K562 (cell line): ENCODE results near the gene CEP85L. TPM values are rescaled to one million over a fixed set of nuclear protein-coding genes. Genes with fewer than 3 reads are reported as not detected.
A peak's percentile ranks its signal among the peaks of the same experiment; 100 is the strongest.

Experiments
- ATAC-seq: fragments of 200-7000 bp; cut with Tn5 transposase; 3 replicates; pipeline ENCODE4 v1.9.1; 2020; ENCODE audit warnings: moderate library complexity
- Bru-seq: library from RNA; stranded (reverse); fragments of 400-500 nt; gene quantifications from one replicate; lab custom pipeline; 2021; lab: Mats Ljungman, UMichigan
- BruChase-seq, 2 experiments: library from RNA; stranded (reverse); fragments of 400-500 nt; gene quantifications; one replicate each; lab custom pipeline; 2021; lab: Mats Ljungman, UMichigan
- BruUV-seq: library from RNA; stranded (reverse); fragments of 400-500 nt; replicated peaks from 2 replicates; lab custom pipeline; 2021; lab: Mats Ljungman, UMichigan
- CTCF ChIA-PET: fragments of 300-600 bp; formaldehyde crosslinking; extraction: SDS; loops from one replicate; lab custom pipeline; 2021; ENCODE audit warnings: low intra/inter-chr PET ratio; lab: Yijun Ruan, JAX
- POLR2A ChIA-PET: fragments of 300-600, 350-650 bp; sonication (Branson Sonifier 250); formaldehyde crosslinking; extraction: SDS; loops from one replicate; lab custom pipeline; 2021; ENCODE audit warnings: antibody characterized with exemption, inconsistent platforms; lab: Yijun Ruan, JAX
- DNase-seq, 4 experiments: peaks; one replicate each; pipeline versions ENCODE4 v3.0.0 to v3.0.0-alpha.2; 2011 to 2018; ENCODE audit warnings: low spot score in 3 of 4, mixed read lengths in 3 of 4; ENCODE audit errors: extremely low read depth in 1 of 4
- FAIRE-seq: peaks from 2 replicates; lab custom pipeline; 2011; peaks lifted over from hg19 to GRCh38; lab: Jason Lieb, UNC
- H2AFZ ChIP-seq: 2 replicates; pipeline ENCODE4 v1.6.0; 2011; ENCODE audit warnings: low read depth, low read length, control low read depth, inconsistent platforms
- H3K27ac ChIP-seq: fragments of 200-600 bp; 3 replicates; pipeline ENCODE4 v1.8.0; 2011; ENCODE audit warnings: low read depth, mild to moderate bottlenecking, control low read depth, inconsistent platforms, low read length, moderate library complexity, mixed read lengths; ENCODE audit errors: extremely low read depth
- H3K27me3 ChIP-seq, 2 experiments: fragments of 300-600 bp in 1 of 2; 2 replicates in 1 of 2; 3 replicates in 1 of 2; pipeline versions ENCODE4 v1.6.0 to v1.8.0; 2011; ENCODE audit warnings: inconsistent platforms in 2 of 2, low read length in 2 of 2, mild to moderate bottlenecking in 1 of 2, mixed read lengths in 1 of 2, moderate library complexity in 1 of 2; ENCODE audit not compliant: control insufficient read depth in 2 of 2, insufficient read depth in 2 of 2
- H3K36me3 ChIP-seq: fragments of 300-600 bp; 3 replicates; pipeline ENCODE4 v1.8.0; 2011; ENCODE audit warnings: mild to moderate bottlenecking, low read length, inconsistent platforms; ENCODE audit not compliant: control insufficient read depth, insufficient read depth
- H3K4me1 ChIP-seq, 2 experiments: fragments of 200-600 bp in 1 of 2; replicated peaks in 1 of 2; 2 replicates in 1 of 2; 3 replicates in 1 of 2; pipeline versions ENCODE4 v1.5.1 to v1.8.0; 2011; ENCODE audit warnings: inconsistent platforms in 2 of 2, low read length in 2 of 2, mild to moderate bottlenecking in 1 of 2, mixed read lengths in 1 of 2, moderate library complexity in 1 of 2; ENCODE audit not compliant: control insufficient read depth in 2 of 2, insufficient read depth in 2 of 2
- H3K4me2 ChIP-seq: 2 replicates; pipeline ENCODE4 v1.6.1; 2011; ENCODE audit warnings: low read length, control low read depth, inconsistent platforms, mixed read lengths; ENCODE audit not compliant: insufficient read depth
- H3K4me3 ChIP-seq: fragments of 200-600 bp; sonication (generic), shearing (Covaris generic); 2 replicates; pipeline ENCODE4 v1.5.1; 2016; ENCODE audit warnings: control low read depth, inconsistent platforms
- H3K79me2 ChIP-seq: fragments of 200-600 bp; 3 replicates; pipeline ENCODE4 v1.8.0; 2011; ENCODE audit warnings: low read length, inconsistent platforms; ENCODE audit not compliant: control insufficient read depth, insufficient read depth
- H3K9ac ChIP-seq, 2 experiments: 2 replicates each; pipeline versions ENCODE4 v1.6.0 to v1.6.1; 2011; ENCODE audit warnings: low read depth in 2 of 2, low read length in 2 of 2, control low read depth in 1 of 2, inconsistent platforms in 1 of 2, mild to moderate bottlenecking in 1 of 2, mixed read lengths in 1 of 2; ENCODE audit not compliant: insufficient read depth in 1 of 2
- H3K9me1 ChIP-seq: one replicate; pipeline ENCODE4 v1.6.0; 2011; ENCODE audit warnings: inconsistent platforms, mild to moderate bottlenecking, low read length, moderate library complexity; ENCODE audit not compliant: control insufficient read depth, insufficient read depth
- H3K9me3 ChIP-seq: replicated peaks from 2 replicates; pipeline ENCODE4 v1.5.1; 2011; ENCODE audit warnings: low read depth, low read length, inconsistent platforms; ENCODE audit not compliant: control insufficient read depth, insufficient read depth
- H4K20me1 ChIP-seq: replicated peaks from 2 replicates; pipeline ENCODE4 v1.6.1; 2011; ENCODE audit warnings: low read length, inconsistent platforms, mixed read lengths; ENCODE audit not compliant: control insufficient read depth, insufficient read depth
- CBFA2T3 ChIP-seq: fragments of 450-650 bp; IDR thresholded peaks from 2 replicates; pipeline ENCODE4 v1.6.1; 2017
- ELF2 ChIP-seq: fragments of 250-450 bp; sonication (Bioruptor Pico); IDR thresholded peaks from 2 replicates; pipeline ENCODE4 v1.5.0; 2021; ENCODE audit warnings: mild to moderate bottlenecking
- RFX1 ChIP-seq: fragments of 450-650 bp; IDR thresholded peaks from 2 replicates; pipeline ENCODE4 v1.6.1; 2016; ENCODE audit warnings: mild to moderate bottlenecking, moderate library complexity
- RNF2 ChIP-seq: sonication (generic); IDR thresholded peaks from 2 replicates; pipeline ENCODE4 v1.6.1; 2016
- ZBTB9 ChIP-seq: fragments of 450-650 bp; formaldehyde crosslinking; IDR thresholded peaks from 2 replicates; pipeline ENCODE4 v1.4.0; 2020; ENCODE audit warnings: mild to moderate bottlenecking, moderate library complexity
- ZNF3 ChIP-seq: fragments of 250-450 bp; sonication (Bioruptor Pico); IDR thresholded peaks from 2 replicates; pipeline ENCODE4 v1.5.0; 2021; ENCODE audit warnings: mild to moderate bottlenecking, moderate library complexity
- WGBS: fragments of 100-300 bp; shearing (Covaris generic); methylation state at CpG from one replicate; pipeline ENCODE4 v1.1.6; 2016; ENCODE audit warnings: low coverage, mixed read lengths; ENCODE audit not compliant: insufficient coverage; ENCODE audit errors: missing lambda C conversion rate; 5-methylcytosine and 5-hydroxymethylcytosine counted together
- in situ Hi-C: fragments of 300-500 bp; cut with MboI; formaldehyde crosslinking; loops from 4 replicates; pipeline ENCODE4 v1.15.0; 2018; ENCODE audit warnings: inconsistent platforms, mixed read lengths
- intact Hi-C: fragments of 100-400 bp; cut with micrococcal nuclease; formaldehyde crosslinking; loops from 2 replicates; pipeline ENCODE4 v1.14.2; 2022
- long read RNA-seq, 3 experiments: library from polyadenylated mRNA in 2 of 3; library from RNA in 1 of 3; unstranded in 2 of 3; stranded (forward) in 1 of 3; transcript quantifications; one replicate each; pipeline ENCODE4 v2.0.0, GENCODE V29; 2019 to 2022
- polyA minus RNA-seq, 3 experiments: library from RNA; depleted of rRNA, polyadenylated mRNA; stranded (reverse); fragments of >200 nt; gene quantifications; 2 replicates each; pipeline ENCODE4 v1.2.3, GENCODE V29; 2011
- polyA plus RNA-seq, 8 experiments: library from polyadenylated mRNA; depleted of rRNA in 4 of 8; stranded (reverse) in 5 of 8; unstranded in 3 of 8; fragments of >200 nt; fragmentation: Nextera tagmentation in 2 of 8; fragmentation: Illumina TruSeq in 1 of 8; extraction: Ambion mirVana in 2 of 8; extraction: Trizol in 1 of 8; gene quantifications; 2 replicates each; pipeline versions ENCODE4 v1.2.1 to v1.2.3, GENCODE V29; 2011 to 2014; ENCODE audit warnings: inconsistent platforms in 1 of 8, missing spikeins in 1 of 8
- total RNA-seq, 7 experiments: library from RNA; depleted of rRNA in 6 of 7; stranded (reverse); fragments of >200 nt in 6 of 7; fragmentation: Illumina TruSeq in 2 of 7; extraction: Trizol in 2 of 7; gene quantifications; 2 replicates each; pipeline versions ENCODE4 v1.2.1 to v1.2.3, GENCODE V29; 2011 to 2021; ENCODE audit warnings: low replicate concordance in 1 of 7

Gene CEP85L
- total RNA-seq (2011; cell fraction: chromatin; rRNA removed; ENCODE audit: low replicate concordance): 36.3 and 89.5 TPM in 2 replicates
- 14.0 and 19.1 TPM in 2 replicates for total RNA-seq (2011; cell fraction: nucleolus; rRNA removed)
- 31.7 and 73.3 TPM in 2 replicates for total RNA-seq (2011; cell fraction: nucleoplasm; rRNA removed)
- total RNA-seq (2014; rRNA removed): 8.3 and 9.3 TPM in 2 replicates
- 15.8 and 19.5 TPM in 2 replicates for total RNA-seq (2014; rRNA removed; fragmentation: Illumina TruSeq; extraction: Trizol)
- total RNA-seq (2015; rRNA removed; fragmentation: Illumina TruSeq; extraction: Trizol): 11.3 and 11.7 TPM in 2 replicates
- total RNA-seq (2021): 12.8 and 14.7 TPM in 2 replicates
- polyA plus RNA-seq (2011; rRNA removed): 8.2 and 13.2 TPM in 2 replicates
- 2.5 and 2.8 TPM in 2 replicates for polyA plus RNA-seq (2011; cell fraction: cytosol; rRNA removed)
- 20.7 and 21.3 TPM in 2 replicates for polyA plus RNA-seq (2011; cell fraction: nucleus; rRNA removed)
- polyA plus RNA-seq (2012): 4.3 and 5.4 TPM in 2 replicates
- 6.3 and 7.1 TPM in 2 replicates for polyA plus RNA-seq (2014; fragmentation: Illumina TruSeq; extraction: Trizol)
- 1 to 10 TPM; 4.5 to 7.0 TPM for polyA plus RNA-seq (2014; fragmentation: Nextera tagmentation; extraction: Ambion mirVana)
- polyA plus RNA-seq (2014; rRNA removed): 4.4 and 5.8 TPM in 2 replicates
- 51.7 and 57.9 TPM in 2 replicates for polyA minus RNA-seq (2011; rRNA and poly(A)+ RNA removed)
- polyA minus RNA-seq (2011; cell fraction: cytosol; rRNA and poly(A)+ RNA removed): 7.0 and 8.7 TPM in 2 replicates
- polyA minus RNA-seq (2011; cell fraction: nucleus; rRNA and poly(A)+ RNA removed): 28.1 and 37.8 TPM in 2 replicates
- Bru-seq, nascent RNA: percentile 80 among the genes with signal in this experiment
- BruChase-seq, experiment 1, labeled RNA remaining after a 2-hour chase: percentile 79 among the genes with signal in this experiment
- percentile 74 among the genes with signal in this experiment for BruChase-seq, experiment 2, labeled RNA remaining after a 6-hour chase
- long read RNA-seq, experiment 1, full-length matches to known transcripts: 10 of 33 reads
- long read RNA-seq, experiment 1, partial matches to known transcripts: 12 of 33 reads
- long read RNA-seq, experiment 1, other reads (novel, unspliced or antisense): 11 of 33 reads
- long read RNA-seq, experiment 2, full-length matches to known transcripts: 1 of 5 reads
- long read RNA-seq, experiment 2, partial matches to known transcripts: 1 of 5 reads
- long read RNA-seq, experiment 2, other reads (novel, unspliced or antisense): 3 of 5 reads
- long read RNA-seq, experiment 3, partial matches to known transcripts: 4 of 7 reads
- long read RNA-seq, experiment 3, other reads (novel, unspliced or antisense): 3 of 7 reads

- ATAC-seq: peak; percentile 96
- TF ChIP-seq CBFA2T3 (no peak), ELF2 (CRISPR knock-in tag) (0 out of 2 replicates have a peak, but pooled peaks have one; percentile 1), RFX1 (no peak), ZBTB9 (CRISPR knock-in tag) (0 out of 2 replicates have a peak, but pooled peaks have one; percentile 7), RNF2 (0 out of 2 replicates have a peak, but pooled peaks have one; percentile 50), ZNF3 (CRISPR knock-in tag) (no peak)
Observed at GRCh38 chr6:118651282-118652050, at the start of gene CEP85L. Gene CEP85L (minus strand): TSS chr6:118651591. CDS start chr6:118651269, 322 bp downstream.

More at GRCh38 chr6:118651282-118652050, at the start of gene CEP85L:
- no peak for FAIRE-seq
- H3K4me2 ChIP-seq: peak within 1 kb of the TSS; percentile 86
- 1% methylated on average over 40 of the region's 77 CpGs for WGBS
- peaks cover 40% of the 10 kb centered on the region for H3K79me2 ChIP-seq
- H3K9me3 ChIP-seq: no peaks in the 10 kb centered on the region
- peak within 1 kb of the TSS; percentile 92 for H3K27ac ChIP-seq
- H3K27me3 ChIP-seq: no peaks in the 10 kb centered on the region
- H2AFZ ChIP-seq: peak within 1 kb of the TSS; percentile 90
- peaks cover 14 to 17% of the 10 kb centered on the region in 2 experiments; a peak in 4 of 5 replicates for H3K4me1 ChIP-seq
- intact Hi-C loops (loop anchor here (1.0 to 10.0 kb wide), 4 partner anchors 9 to 243 kb away; partner anchors contain the start of gene ASF1A), in situ Hi-C loops (no loop called here)
- POLR2A ChIA-PET: interaction anchor here (0.6 to 4.7 kb wide), 7 partner anchors 12 to 1037 kb away, joined by 3 to 17 read pairs (median 3); no protein-coding TSS in a partner anchor
- peak within 1 kb of the TSS; percentile 82 to 98 for H3K9ac ChIP-seq
- no TSS peak for BruUV-seq
- H3K36me3 ChIP-seq: no peaks in the 10 kb centered on the region; the same call in 2 of the 3 replicates
- H4K20me1 ChIP-seq: no peaks in the 10 kb centered on the region
- peak; percentile 93 to 96 (median 96) for DNase-seq
- CTCF ChIA-PET: no interaction called here
- no peaks in the 10 kb centered on the region for H3K9me1 ChIP-seq
- peak within 1 kb of the TSS; percentile 80 for H3K4me3 ChIP-seq
